ENCODE results near the gene SEC14L5.

SEC14L5 gene

DNA sequence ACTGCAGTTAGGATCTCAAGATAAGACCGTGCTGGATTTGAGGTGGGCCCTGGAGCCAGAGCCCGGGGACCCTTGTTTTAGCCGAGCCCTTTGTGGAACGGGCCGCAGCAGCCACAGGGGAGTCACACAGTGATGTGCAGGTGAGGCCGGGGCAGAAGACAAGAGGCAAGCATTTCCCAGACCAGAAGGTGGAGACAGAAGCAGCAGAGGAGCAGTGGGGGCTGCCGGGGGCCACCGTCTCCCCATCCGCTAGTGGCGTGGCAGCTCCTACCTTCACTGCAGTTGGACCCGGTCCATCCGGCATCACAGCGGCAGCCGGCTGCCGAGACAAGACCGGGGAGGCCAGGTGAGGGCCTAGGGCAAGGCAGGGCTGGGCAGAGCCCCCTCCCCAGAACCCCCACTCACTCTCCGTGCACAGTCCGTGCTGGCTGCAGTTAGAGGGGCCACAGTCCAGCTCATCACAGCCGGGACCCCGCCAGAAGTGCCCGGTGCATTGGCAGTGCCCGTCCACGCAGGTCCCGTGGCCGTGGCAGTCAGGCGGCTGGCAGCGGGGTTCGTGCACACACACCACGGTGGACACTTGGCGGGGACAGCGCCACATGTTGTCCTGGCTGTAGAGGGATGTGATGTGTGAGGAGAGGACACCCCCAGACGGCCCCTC lies 69.6 kb downstream of the SEC14L5 start:
- H3K4me3 ChIP-seq (ENCODE audit: low read length in 2 of 2) = peak overlapping the region in 1 of 2 donors; percentile 42
- no peak for DNase-seq (ENCODE audit: low spot score)
- peaks cover 4% of the 10 kb centered on the region for H3K79me1 ChIP-seq (ENCODE audit: low read depth, low read length)
- WGBS, 2 donors (ENCODE audit: extremely low coverage in 2 of 2, insufficient read length in 2 of 2, insufficient replicate concordance in 1 of 2) = no CpG with 5 or more reads among the region's 32 CpGs
- H2BK15ac ChIP-seq (ENCODE audit: low read length) = no peak overlapping the region
- no peak overlapping the region for H3K27ac ChIP-seq (replicated peaks; ENCODE audit: low read length)
- H3K27me3 ChIP-seq (ENCODE audit: control insufficient read depth in 3 of 3, insufficient read depth in 3 of 3, low read depth in 1 of 3, low read length in 3 of 3) = peaks cover 0 to 1% (median 0%) of the 10 kb centered on the region in 3 experiments
- H2BK5ac ChIP-seq (ENCODE audit: low read length) = no peak overlapping the region
- H3K4me2 ChIP-seq (ENCODE audit: insufficient read depth, low read length, poor library complexity, severe bottlenecking) = no peak overlapping the region
- no peak overlapping the region for H3K4ac ChIP-seq (ENCODE audit: low read length)
- H4K8ac ChIP-seq (ENCODE audit: low read depth, low read length) = peak overlapping the region; percentile 31
- H2BK12ac ChIP-seq (ENCODE audit: low read length) = no peak overlapping the region
- no peak overlapping the region for H3K18ac ChIP-seq (ENCODE audit: low read length)
- no peaks in the 10 kb centered on the region for H3K36me3 ChIP-seq (replicated peaks in 1 of 2; ENCODE audit: control insufficient read depth in 2 of 2, insufficient read depth in 2 of 2, low read length in 2 of 2)
- H2AK5ac ChIP-seq (ENCODE audit: low read depth, low read length) = no peak overlapping the region
- H2AFZ ChIP-seq (ENCODE audit: low read length) = no peak overlapping the region
- peaks cover 0 to under 1% of the 10 kb centered on the region in 2 donors for H3K4me1 ChIP-seq (ENCODE audit: control insufficient read depth in 2 of 2, insufficient read depth in 1 of 2, low read depth in 1 of 2, low read length in 2 of 2)
- H3K23ac ChIP-seq (ENCODE audit: low read depth, low read length, poor library complexity) = no peak overlapping the region
- H3K14ac ChIP-seq (ENCODE audit: low read length) = no peak overlapping the region
- H3K9ac ChIP-seq (ENCODE audit: low read depth, low read length, poor library complexity) = no peak overlapping the region
- no peaks in the 10 kb centered on the region for H3K9me3 ChIP-seq (replicated peaks in 1 of 2; ENCODE audit: control insufficient read depth in 2 of 2, insufficient read depth in 1 of 2, low read depth in 1 of 2, low read length in 2 of 2)
- no peak overlapping the region for H4K91ac ChIP-seq (ENCODE audit: low read depth, low read length, poor library complexity)
- H2BK120ac ChIP-seq (ENCODE audit: low read depth, low read length) = no peak overlapping the region

DNA sequence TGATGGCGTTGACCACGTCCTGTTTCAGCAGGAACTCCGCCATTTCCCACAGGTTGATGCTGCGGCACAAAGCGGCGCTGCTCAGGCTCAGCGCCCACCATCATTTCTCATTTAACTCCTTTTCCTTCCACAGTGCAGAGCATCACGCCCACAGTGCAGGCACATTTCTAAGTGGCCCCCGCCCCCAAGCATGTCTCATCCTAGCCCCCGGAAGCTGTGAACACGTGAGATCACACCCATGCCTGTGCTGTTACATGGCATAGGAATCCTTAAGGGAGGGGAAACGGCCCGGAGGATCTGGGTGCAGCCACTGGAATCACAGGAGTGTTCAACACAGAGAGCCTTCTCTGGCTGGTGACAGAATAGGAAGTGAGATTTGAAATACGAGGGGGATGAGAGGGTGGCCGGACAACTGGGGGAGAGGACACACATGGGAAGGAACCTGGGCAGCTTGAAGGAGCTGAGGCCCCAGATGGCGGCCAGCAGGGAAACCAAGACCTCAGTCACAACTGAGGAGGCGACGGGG lies 70.9 kb downstream of the SEC14L5 start:
- Histone ChIP-seq H3K4me1 (ENCODE audit: control insufficient read depth in 2 of 2, insufficient read depth in 1 of 2, low read depth in 1 of 2, low read length in 2 of 2) (peaks cover 0 to 5% of the 10 kb centered on the region in 2 donors), H4K91ac (ENCODE audit: low read depth, low read length, poor library complexity) (no peak overlapping the region), H2AK5ac (ENCODE audit: low read depth, low read length) (no peak overlapping the region), H3K4me2 (ENCODE audit: insufficient read depth, low read length, poor library complexity, severe bottlenecking) (no peak overlapping the region), H2BK15ac (ENCODE audit: low read length) (no peak overlapping the region), H3K9ac (ENCODE audit: low read depth, low read length, poor library complexity) (no peak overlapping the region), H3K14ac (ENCODE audit: low read length) (no peak overlapping the region), H3K23ac (ENCODE audit: low read depth, low read length, poor library complexity) (no peak overlapping the region), H2BK5ac (ENCODE audit: low read length) (no peak overlapping the region), H3K36me3 (replicated peaks in 1 of 2; ENCODE audit: control insufficient read depth in 2 of 2, insufficient read depth in 2 of 2, low read length in 2 of 2) (no peaks in the 10 kb centered on the region), H3K27me3 (ENCODE audit: control insufficient read depth in 3 of 3, insufficient read depth in 3 of 3, low read depth in 1 of 3, low read length in 3 of 3) (peaks cover 0 to 1% (median 0%) of the 10 kb centered on the region in 3 experiments), H3K9me3 (replicated peaks in 1 of 2; ENCODE audit: control insufficient read depth in 2 of 2, insufficient read depth in 1 of 2, low read depth in 1 of 2, low read length in 2 of 2) (no peaks in the 10 kb centered on the region), H3K79me1 (ENCODE audit: low read depth, low read length) (peaks cover 7% of the 10 kb centered on the region), H3K4me3 (ENCODE audit: low read length in 2 of 2) (no peak overlapping the region), H3K4ac (ENCODE audit: low read length) (no peak overlapping the region), H3K27ac (replicated peaks; ENCODE audit: low read length) (no peak overlapping the region), H3K18ac (ENCODE audit: low read length) (no peak overlapping the region), H2BK120ac (ENCODE audit: low read depth, low read length) (no peak overlapping the region), H4K8ac (ENCODE audit: low read depth, low read length) (no peak overlapping the region), H2BK12ac (ENCODE audit: low read length) (no peak overlapping the region), H2AFZ (ENCODE audit: low read length) (no peak overlapping the region)
- DNase-seq (ENCODE audit: low spot score) = no peak
- no CpG with 5 or more reads among the region's 18 CpGs for WGBS, 2 donors (ENCODE audit: extremely low coverage in 2 of 2, insufficient read length in 2 of 2, insufficient replicate concordance in 1 of 2)

DNA sequence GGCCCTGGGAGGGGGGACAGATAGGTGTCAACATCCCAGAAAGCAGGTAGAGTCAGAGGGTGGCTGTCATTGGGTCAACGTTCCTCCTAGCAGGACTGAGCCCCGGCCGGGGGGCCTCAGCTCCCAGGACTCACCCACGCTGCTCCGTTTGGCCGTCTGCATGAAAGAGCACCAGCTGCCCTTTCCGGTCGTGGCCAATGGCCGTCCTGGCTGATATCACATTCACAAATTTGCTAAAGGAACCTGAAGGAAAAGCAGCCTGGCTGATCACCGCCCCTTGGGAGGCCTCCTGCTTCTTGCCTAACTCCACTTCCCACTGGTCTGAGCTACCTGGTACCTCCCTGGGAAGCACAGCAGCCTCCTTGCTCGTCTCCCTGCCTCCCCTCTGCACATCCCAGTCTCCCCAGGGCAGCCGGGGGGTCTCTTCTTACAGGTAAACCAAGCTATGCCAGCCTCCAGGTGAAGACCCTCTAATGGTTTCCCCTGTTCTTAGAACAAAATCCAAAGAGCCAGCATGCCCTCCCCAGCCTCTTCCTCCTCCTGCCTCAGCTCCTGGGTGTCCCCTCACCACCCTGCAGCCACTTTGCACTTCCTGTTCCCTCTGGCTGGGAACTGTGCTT lies 72.2 kb downstream of the SEC14L5 start:
- Histone ChIP-seq H3K27ac (replicated peaks; ENCODE audit: low read length) (no peak overlapping the region), H3K9ac (ENCODE audit: low read depth, low read length, poor library complexity) (no peak overlapping the region), H2BK5ac (ENCODE audit: low read length) (no peak overlapping the region), H3K4me1 (ENCODE audit: control insufficient read depth in 2 of 2, insufficient read depth in 1 of 2, low read depth in 1 of 2, low read length in 2 of 2) (peaks cover 0 to 12% of the 10 kb centered on the region in 2 donors), H2AK5ac (ENCODE audit: low read depth, low read length) (no peak overlapping the region), H3K18ac (ENCODE audit: low read length) (no peak overlapping the region), H3K36me3 (replicated peaks in 1 of 2; ENCODE audit: control insufficient read depth in 2 of 2, insufficient read depth in 2 of 2, low read length in 2 of 2) (no peaks in the 10 kb centered on the region), H3K4me2 (ENCODE audit: insufficient read depth, low read length, poor library complexity, severe bottlenecking) (no peak overlapping the region), H2BK12ac (ENCODE audit: low read length) (no peak overlapping the region), H2BK120ac (ENCODE audit: low read depth, low read length) (no peak overlapping the region), H3K23ac (ENCODE audit: low read depth, low read length, poor library complexity) (no peak overlapping the region), H3K4ac (ENCODE audit: low read length) (no peak overlapping the region), H3K79me1 (ENCODE audit: low read depth, low read length) (peaks cover 7% of the 10 kb centered on the region), H4K8ac (ENCODE audit: low read depth, low read length) (peak overlapping the region; percentile 48), H2AFZ (ENCODE audit: low read length) (no peak overlapping the region), H3K27me3 (ENCODE audit: control insufficient read depth in 3 of 3, insufficient read depth in 3 of 3, low read depth in 1 of 3, low read length in 3 of 3) (peaks cover 0 to 1% (median 0%) of the 10 kb centered on the region in 3 experiments), H2BK15ac (ENCODE audit: low read length) (no peak overlapping the region), H4K91ac (ENCODE audit: low read depth, low read length, poor library complexity) (no peak overlapping the region), H3K9me3 (replicated peaks in 1 of 2; ENCODE audit: control insufficient read depth in 2 of 2, insufficient read depth in 1 of 2, low read depth in 1 of 2, low read length in 2 of 2) (no peaks in the 10 kb centered on the region), H3K4me3 (ENCODE audit: low read length in 2 of 2) (no peak overlapping the region), H3K14ac (ENCODE audit: low read length) (no peak overlapping the region)
- WGBS, 2 donors (ENCODE audit: extremely low coverage in 2 of 2, insufficient read length in 2 of 2, insufficient replicate concordance in 1 of 2) = no CpG with 5 or more reads among the region's 12 CpGs
- no peak for DNase-seq (ENCODE audit: low spot score)

DNA sequence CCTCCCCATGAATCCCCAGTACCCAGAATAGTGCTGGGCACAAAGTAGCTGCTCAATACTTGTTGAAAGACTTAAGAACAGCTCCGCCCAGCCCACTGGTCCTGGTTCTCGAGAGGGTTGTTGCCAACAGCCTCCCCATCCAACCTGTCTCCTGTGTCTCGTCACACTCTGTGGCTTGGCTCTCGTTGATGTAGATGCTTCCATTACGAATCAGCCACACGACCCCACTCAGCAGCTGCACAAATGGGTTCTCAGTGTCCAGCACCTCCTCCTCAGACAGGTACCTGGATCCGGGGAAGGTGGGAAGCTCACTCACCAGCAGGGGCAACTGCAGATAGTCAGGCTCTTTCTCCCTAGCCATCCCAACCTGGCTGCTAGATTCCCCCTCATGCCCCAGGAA lies 73.5 kb downstream of the SEC14L5 start:
- Histone ChIP-seq H2AFZ (ENCODE audit: low read length) (no peak overlapping the region), H3K9me3 (replicated peaks in 1 of 2; ENCODE audit: control insufficient read depth in 2 of 2, insufficient read depth in 1 of 2, low read depth in 1 of 2, low read length in 2 of 2) (no peaks in the 10 kb centered on the region), H2BK5ac (ENCODE audit: low read length) (no peak overlapping the region), H2BK15ac (ENCODE audit: low read length) (no peak overlapping the region), H3K27ac (replicated peaks; ENCODE audit: low read length) (no peak overlapping the region), H3K18ac (ENCODE audit: low read length) (no peak overlapping the region), H3K36me3 (replicated peaks in 1 of 2; ENCODE audit: control insufficient read depth in 2 of 2, insufficient read depth in 2 of 2, low read length in 2 of 2) (no peaks in the 10 kb centered on the region), H3K4me1 (ENCODE audit: control insufficient read depth in 2 of 2, insufficient read depth in 1 of 2, low read depth in 1 of 2, low read length in 2 of 2) (peaks cover under 1 to 19% of the 10 kb centered on the region in 2 donors), H3K9ac (ENCODE audit: low read depth, low read length, poor library complexity) (no peak overlapping the region), H4K8ac (ENCODE audit: low read depth, low read length) (no peak overlapping the region), H2BK120ac (ENCODE audit: low read depth, low read length) (no peak overlapping the region), H2BK12ac (ENCODE audit: low read length) (no peak overlapping the region), H3K4ac (ENCODE audit: low read length) (no peak overlapping the region), H3K27me3 (ENCODE audit: control insufficient read depth in 3 of 3, insufficient read depth in 3 of 3, low read depth in 1 of 3, low read length in 3 of 3) (peaks cover 0 to 1% (median 0%) of the 10 kb centered on the region in 3 experiments), H3K4me2 (ENCODE audit: insufficient read depth, low read length, poor library complexity, severe bottlenecking) (no peak overlapping the region), H3K14ac (ENCODE audit: low read length) (no peak overlapping the region), H3K4me3 (ENCODE audit: low read length in 2 of 2) (no peak overlapping the region), H3K79me1 (ENCODE audit: low read depth, low read length) (peaks cover 7% of the 10 kb centered on the region), H2AK5ac (ENCODE audit: low read depth, low read length) (no peak overlapping the region), H3K23ac (ENCODE audit: low read depth, low read length, poor library complexity) (no peak overlapping the region), H4K91ac (ENCODE audit: low read depth, low read length, poor library complexity) (no peak overlapping the region)
- WGBS, 2 donors (ENCODE audit: extremely low coverage in 2 of 2, insufficient read length in 2 of 2, insufficient replicate concordance in 1 of 2) = no CpG with 5 or more reads among the region's 7 CpGs
- no peak for DNase-seq (ENCODE audit: low spot score)
